GM12878 (cell line): ENCODE data around the gene ITGA11. TPM values are rescaled to one million over a fixed set of nuclear protein-coding genes. Genes with fewer than 3 reads are reported as not detected.
A peak's percentile ranks its signal among the peaks of the same experiment; 100 is the strongest.

ENCODE experiments used
- ATAC-seq: fragments of 200-7000 bp; cut with Tn5 transposase; 3 replicates; pipeline ENCODE4 v1.9.1; 2020; ENCODE audit warnings: mild to moderate bottlenecking, moderate library complexity
- BruUV-seq: library from RNA; stranded (reverse); fragments of 400-500 nt; replicated peaks from 2 replicates; lab custom pipeline; 2021; lab: Mats Ljungman, UMichigan
- CTCF ChIA-PET: fragments of 300-600 bp; sonication (Branson Sonifier 250); formaldehyde crosslinking; extraction: SDS; loops from one replicate; lab custom pipeline; 2021; ENCODE audit warnings: inconsistent platforms; lab: Yijun Ruan, JAX
- POLR2A ChIA-PET: fragments of 350-600 bp; formaldehyde crosslinking; extraction: SDS; loops from one replicate; lab custom pipeline; 2021; ENCODE audit warnings: inconsistent platforms; lab: Charles Lee
- RAD21 ChIA-PET: fragments of 300-600 bp; sonication (Branson Sonifier 250); formaldehyde crosslinking; loops from one replicate; lab custom pipeline; 2023; ENCODE audit warnings: antibody characterized with exemption; ENCODE audit not compliant: unreplicated experiment; lab: Charles Lee
- SMC1A ChIA-PET: fragments of 300-600 bp; sonication (Branson Sonifier 250); formaldehyde crosslinking; loops from one replicate; lab custom pipeline; 2023; ENCODE audit not compliant: unreplicated experiment, uncharacterized antibody; lab: Charles Lee
- DNase-seq: peaks from one replicate; pipeline ENCODE4 v3.0.0-alpha.2; 2011; ENCODE audit warnings: low read depth, low spot score
- FAIRE-seq: peaks from 3 replicates; lab custom pipeline; 2011; peaks lifted over from hg19 to GRCh38; lab: Jason Lieb, UNC
- H2AFZ ChIP-seq: 2 replicates; pipeline ENCODE4 v1.6.0; 2011; ENCODE audit warnings: low read depth, low read length, control low read depth; ENCODE audit not compliant: control insufficient read depth
- H3K27ac ChIP-seq: 2 replicates; pipeline ENCODE4 v1.5.1; 2011; ENCODE audit warnings: control low read depth; ENCODE audit not compliant: control insufficient read depth, insufficient read depth
- H3K27me3 ChIP-seq, 2 experiments: replicated peaks in 1 of 2; 2 replicates each; pipeline versions ENCODE4 v1.6.0 to v1.6.1; 2011; ENCODE audit warnings: low read length in 1 of 2; ENCODE audit not compliant: control insufficient read depth in 2 of 2, insufficient read depth in 2 of 2
- H3K36me3 ChIP-seq, 2 experiments: 2 replicates each; pipeline ENCODE4 v1.5.1; 2011; ENCODE audit warnings: low read length in 1 of 2; ENCODE audit not compliant: control insufficient read depth in 2 of 2, insufficient read depth in 2 of 2
- H3K4me1 ChIP-seq: 2 replicates; pipeline ENCODE4 v1.6.1; 2011; ENCODE audit warnings: mild to moderate bottlenecking, low read length, moderate library complexity, mixed read lengths; ENCODE audit not compliant: control insufficient read depth, insufficient read depth
- H3K4me2 ChIP-seq: 2 replicates; pipeline ENCODE4 v1.6.0; 2011; ENCODE audit warnings: control low read depth; ENCODE audit not compliant: control insufficient read depth, insufficient read depth
- H3K4me3 ChIP-seq: fragments of 200-600 bp; sonication (generic); 2 replicates; pipeline ENCODE4 v1.5.1; 2016
- H3K79me2 ChIP-seq: 2 replicates; pipeline ENCODE4 v1.6.0; 2011; ENCODE audit warnings: low read length; ENCODE audit not compliant: control insufficient read depth, insufficient read depth
- H3K9ac ChIP-seq: 2 replicates; pipeline ENCODE4 v1.8.0; 2011; ENCODE audit warnings: low read length, control low read depth, mixed read lengths; ENCODE audit not compliant: control insufficient read depth, insufficient read depth
- H3K9me3 ChIP-seq: replicated peaks from 3 replicates; pipeline ENCODE4 v1.5.1; 2011; ENCODE audit warnings: mild to moderate bottlenecking, low read length; ENCODE audit not compliant: control insufficient read depth, insufficient read depth
- H4K20me1 ChIP-seq: 2 replicates; pipeline ENCODE4 v1.6.0; 2011; ENCODE audit not compliant: control insufficient read depth, insufficient read depth
- CBX3 ChIP-seq: fragments of 200-600 bp; sonication (generic); IDR thresholded peaks from 2 replicates; pipeline ENCODE4 v1.6.1; 2016; ENCODE audit warnings: low read depth, borderline replicate concordance
- HDAC2 ChIP-seq: fragments of 200-600 bp; sonication (generic); IDR thresholded peaks from 2 replicates; pipeline ENCODE4 v1.6.1; 2017
- IKZF1 ChIP-seq: fragments of 450-650 bp; conservative IDR thresholded peaks from 2 replicates; pipeline ENCODE4 v1.6.1; 2017; ENCODE audit warnings: antibody characterized with exemption, mild to moderate bottlenecking
- SREBF2 ChIP-seq: IDR thresholded peaks from 2 replicates; pipeline ENCODE4 v1.6.1; 2012; ENCODE audit warnings: mild to moderate bottlenecking, low read length
- WGBS: methylation state at CpG from one replicate; pipeline ENCODE4 v1.1.6; 2016; ENCODE audit warnings: low lambda C conversion rate; ENCODE audit not compliant: insufficient replicate concordance, insufficient coverage; ENCODE audit errors: missing lambda C conversion rate; 5-methylcytosine and 5-hydroxymethylcytosine counted together
- in situ Hi-C: fragments of 300-500 bp; cut with MboI; formaldehyde crosslinking; loops from 9 replicates; pipeline ENCODE4 v1.14.3; 2018; ENCODE audit warnings: mixed read lengths
- intact Hi-C: fragments of 100-400 bp; cut with micrococcal nuclease; formaldehyde crosslinking; loops from one replicate; pipeline ENCODE4 v1.14.2; 2022; ENCODE audit not compliant: unreplicated experiment
- polyA plus RNA-seq, 11 experiments: library from polyadenylated mRNA; depleted of rRNA in 4 of 11; unstranded in 6 of 11; stranded (reverse) in 5 of 11; fragments of >200 nt; fragmentation: Nextera tagmentation in 4 of 11; fragmentation: Illumina TruSeq in 1 of 11; extraction: Ambion mirVana in 4 of 11; extraction: Trizol in 1 of 11; gene quantifications; 1 replicate in 1 of 11; 2 replicates in 10 of 11; pipeline versions ENCODE4 v1.2.1 to v1.2.3, GENCODE V29; 2011 to 2016; ENCODE audit warnings: inconsistent platforms in 2 of 11, missing spikeins in 2 of 11, low read depth in 1 of 11
- total RNA-seq, 4 experiments: library from RNA; depleted of rRNA in 3 of 4; stranded (reverse); fragments of >200 nt in 3 of 4; fragmentation: Illumina TruSeq in 1 of 4; extraction: Trizol in 1 of 4; gene quantifications; 2 replicates each; pipeline versions ENCODE4 v1.2.1 to v1.2.3, GENCODE V29; 2013 to 2021
- TF ChIP-seq, protein P1 (sequence below): IDR thresholded peaks from 2 replicates; pipeline ENCODE4 v1.6.1; 2011; ENCODE audit warnings: borderline replicate concordance, low read depth, mild to moderate bottlenecking, moderate library complexity, low read length; ENCODE audit not compliant: insufficient read depth, poor library complexity, severe bottlenecking
- TF ChIP-seq, protein P2 (sequence below): IDR thresholded peaks from 2 replicates; pipeline ENCODE4 v1.6.1; 2012; ENCODE audit warnings: improper control_type of control experiment, low read depth, low read length; ENCODE audit not compliant: insufficient replicate concordance
- TF ChIP-seq, protein P3 (sequence below): IDR thresholded peaks from 2 replicates; pipeline ENCODE4 v1.6.1; 2012; ENCODE audit warnings: low read depth, low read length, improper control_type of control experiment

The ITGA11 gene
- total and polyA plus RNA-seq, 10 of the 15 experiments (the other 5 are each of a cell fraction or from before 2014, with no cell fraction given): under 0.01 to 0.36 (median 0.13) TPM; not detected in 1

DNA sequence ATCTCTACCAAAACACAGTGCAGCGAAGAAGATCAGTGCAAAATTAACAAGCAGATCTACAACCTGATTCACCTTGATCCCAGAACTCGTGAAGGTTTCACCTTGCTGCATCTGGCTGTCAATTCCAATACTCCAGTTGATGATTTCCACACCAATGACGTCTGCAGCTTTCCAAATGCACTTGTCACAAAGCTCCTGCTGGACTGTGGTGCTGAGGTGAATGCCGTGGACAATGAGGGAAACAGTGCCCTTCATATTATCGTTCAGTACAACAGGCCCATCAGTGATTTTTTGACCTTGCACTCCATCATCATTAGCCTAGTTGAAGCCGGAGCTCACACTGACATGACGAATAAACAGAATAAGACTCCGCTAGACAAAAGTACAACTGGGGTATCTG lies 141.2 kb downstream of the ITGA11 start:
- Histone ChIP-seq H3K4me2 (no peak overlapping the region), H3K36me3 (peaks cover 15 to 24% of the 10 kb centered on the region in 2 experiments), H3K9me3 (no peaks in the 10 kb centered on the region), H3K4me3 (no peak overlapping the region), H3K27ac (no peak overlapping the region), H3K9ac (no peak overlapping the region), H3K79me2 (peaks cover 50% of the 10 kb centered on the region), H3K4me1 (no peaks in the 10 kb centered on the region), H3K27me3 (no peaks in the 10 kb centered on the region), H2AFZ (no peak overlapping the region), H4K20me1 (no peaks in the 10 kb centered on the region)
- POLR2A ChIA-PET: no interaction called here
- FAIRE-seq (no peak), DNase-seq (no peak), ATAC-seq (no peak)
- SMC1A ChIA-PET: interaction anchor here (2.4 kb wide), 1 partner anchor 10 kb away, joined by 9 read pairs; no protein-coding TSS in a partner anchor
- TF ChIP-seq SREBF2 (no peak), IKZF1 (no peak), HDAC2 (no peak), CBX3 (no peak)
- TF ChIP-seq, protein P1, sequence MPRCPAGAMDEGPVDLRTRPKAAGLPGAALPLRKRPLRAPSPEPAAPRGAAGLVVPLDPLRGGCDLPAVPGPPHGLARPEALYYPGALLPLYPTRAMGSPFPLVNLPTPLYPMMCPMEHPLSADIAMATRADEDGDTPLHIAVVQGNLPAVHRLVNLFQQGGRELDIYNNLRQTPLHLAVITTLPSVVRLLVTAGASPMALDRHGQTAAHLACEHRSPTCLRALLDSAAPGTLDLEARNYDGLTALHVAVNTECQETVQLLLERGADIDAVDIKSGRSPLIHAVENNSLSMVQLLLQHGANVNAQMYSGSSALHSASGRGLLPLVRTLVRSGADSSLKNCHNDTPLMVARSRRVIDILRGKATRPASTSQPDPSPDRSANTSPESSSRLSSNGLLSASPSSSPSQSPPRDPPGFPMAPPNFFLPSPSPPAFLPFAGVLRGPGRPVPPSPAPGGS: no peak
- TF ChIP-seq, protein P2, sequence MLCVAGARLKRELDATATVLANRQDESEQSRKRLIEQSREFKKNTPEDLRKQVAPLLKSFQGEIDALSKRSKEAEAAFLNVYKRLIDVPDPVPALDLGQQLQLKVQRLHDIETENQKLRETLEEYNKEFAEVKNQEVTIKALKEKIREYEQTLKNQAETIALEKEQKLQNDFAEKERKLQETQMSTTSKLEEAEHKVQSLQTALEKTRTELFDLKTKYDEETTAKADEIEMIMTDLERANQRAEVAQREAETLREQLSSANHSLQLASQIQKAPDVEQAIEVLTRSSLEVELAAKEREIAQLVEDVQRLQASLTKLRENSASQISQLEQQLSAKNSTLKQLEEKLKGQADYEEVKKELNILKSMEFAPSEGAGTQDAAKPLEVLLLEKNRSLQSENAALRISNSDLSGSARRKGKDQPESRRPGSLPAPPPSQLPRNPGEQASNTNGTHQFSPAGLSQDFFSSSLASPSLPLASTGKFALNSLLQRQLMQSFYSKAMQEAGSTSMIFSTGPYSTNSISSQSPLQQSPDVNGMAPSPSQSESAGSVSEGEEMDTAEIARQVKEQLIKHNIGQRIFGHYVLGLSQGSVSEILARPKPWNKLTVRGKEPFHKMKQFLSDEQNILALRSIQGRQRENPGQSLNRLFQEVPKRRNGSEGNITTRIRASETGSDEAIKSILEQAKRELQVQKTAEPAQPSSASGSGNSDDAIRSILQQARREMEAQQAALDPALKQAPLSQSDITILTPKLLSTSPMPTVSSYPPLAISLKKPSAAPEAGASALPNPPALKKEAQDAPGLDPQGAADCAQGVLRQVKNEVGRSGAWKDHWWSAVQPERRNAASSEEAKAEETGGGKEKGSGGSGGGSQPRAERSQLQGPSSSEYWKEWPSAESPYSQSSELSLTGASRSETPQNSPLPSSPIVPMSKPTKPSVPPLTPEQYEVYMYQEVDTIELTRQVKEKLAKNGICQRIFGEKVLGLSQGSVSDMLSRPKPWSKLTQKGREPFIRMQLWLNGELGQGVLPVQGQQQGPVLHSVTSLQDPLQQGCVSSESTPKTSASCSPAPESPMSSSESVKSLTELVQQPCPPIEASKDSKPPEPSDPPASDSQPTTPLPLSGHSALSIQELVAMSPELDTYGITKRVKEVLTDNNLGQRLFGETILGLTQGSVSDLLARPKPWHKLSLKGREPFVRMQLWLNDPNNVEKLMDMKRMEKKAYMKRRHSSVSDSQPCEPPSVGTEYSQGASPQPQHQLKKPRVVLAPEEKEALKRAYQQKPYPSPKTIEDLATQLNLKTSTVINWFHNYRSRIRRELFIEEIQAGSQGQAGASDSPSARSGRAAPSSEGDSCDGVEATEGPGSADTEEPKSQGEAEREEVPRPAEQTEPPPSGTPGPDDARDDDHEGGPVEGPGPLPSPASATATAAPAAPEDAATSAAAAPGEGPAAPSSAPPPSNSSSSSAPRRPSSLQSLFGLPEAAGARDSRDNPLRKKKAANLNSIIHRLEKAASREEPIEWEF: no peak
- TF ChIP-seq, protein P3, sequence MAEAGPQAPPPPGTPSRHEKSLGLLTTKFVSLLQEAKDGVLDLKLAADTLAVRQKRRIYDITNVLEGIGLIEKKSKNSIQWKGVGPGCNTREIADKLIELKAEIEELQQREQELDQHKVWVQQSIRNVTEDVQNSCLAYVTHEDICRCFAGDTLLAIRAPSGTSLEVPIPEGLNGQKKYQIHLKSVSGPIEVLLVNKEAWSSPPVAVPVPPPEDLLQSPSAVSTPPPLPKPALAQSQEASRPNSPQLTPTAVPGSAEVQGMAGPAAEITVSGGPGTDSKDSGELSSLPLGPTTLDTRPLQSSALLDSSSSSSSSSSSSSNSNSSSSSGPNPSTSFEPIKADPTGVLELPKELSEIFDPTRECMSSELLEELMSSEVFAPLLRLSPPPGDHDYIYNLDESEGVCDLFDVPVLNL: no peak
- WGBS: 88% methylated on average over 8 of the region's 8 CpGs
- TSS peak; percentile 3 for BruUV-seq
- CTCF ChIA-PET: interaction anchor here (2.1 to 2.9 kb wide), 2 partner anchors 9 to 16 kb away, joined by 9 to 14 read pairs; no protein-coding TSS in a partner anchor
- RAD21 ChIA-PET: no interaction called here
- in situ Hi-C loops: no loop called here
- intact Hi-C loops: no loop called here
